Esophagus muscularis mucosa (tissue), 4 donors: ENCODE measurements around the gene ULK1.

Experiments used
- EP300 ChIP-seq: sonication (generic); formaldehyde crosslinking; IDR thresholded peaks from one replicate; pipeline ENCODE4 v1.6.1; 2017; ENCODE audit warnings: antibody characterized with exemption
- POLR2A ChIP-seq: fragments of 450-650 bp; IDR thresholded peaks from one replicate; pipeline ENCODE4 v1.6.1; 2017; ENCODE audit warnings: antibody characterized with exemption, moderate library complexity, mild to moderate bottlenecking, low read depth
- POLR2AphosphoS5 ChIP-seq, 2 donors: sonication (generic); formaldehyde crosslinking; IDR thresholded peaks; one replicate each; pipeline ENCODE4 v1.6.1; 2017; ENCODE audit warnings: antibody characterized with exemption in 2 of 2
- TF ChIP-seq, protein P1 (sequence below), 3 experiments: fragments of 200-600 bp in 2 of 3; fragments of 450-650 bp in 1 of 3; sonication (generic) in 2 of 3; IDR thresholded peaks; one replicate each; pipeline ENCODE4 v1.5.1; 2017 to 2019; ENCODE audit warnings: antibody characterized with exemption in 3 of 3, mild to moderate bottlenecking in 2 of 3, moderate library complexity in 1 of 3

DNA sequence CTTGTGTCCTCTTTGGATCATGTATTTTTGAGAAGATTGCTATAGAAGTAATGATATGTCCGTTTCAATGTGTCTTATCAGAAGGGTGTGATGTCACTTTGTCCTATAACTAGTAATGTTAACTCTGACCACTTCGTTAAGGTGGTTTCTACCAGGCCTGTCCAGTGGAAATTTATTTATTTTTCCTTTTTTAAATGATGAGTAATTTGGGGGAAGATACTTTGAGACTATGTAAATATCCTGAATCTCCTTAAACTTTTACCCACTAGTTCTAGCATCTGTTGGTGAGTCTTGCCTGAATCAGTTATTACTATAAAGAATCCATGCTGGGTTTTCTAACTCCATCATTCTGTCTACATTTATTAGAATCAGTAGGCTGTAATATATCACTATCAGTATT is 70.7 kb downstream of the ULK1 start:
- TF ChIP-seq, protein P1, sequence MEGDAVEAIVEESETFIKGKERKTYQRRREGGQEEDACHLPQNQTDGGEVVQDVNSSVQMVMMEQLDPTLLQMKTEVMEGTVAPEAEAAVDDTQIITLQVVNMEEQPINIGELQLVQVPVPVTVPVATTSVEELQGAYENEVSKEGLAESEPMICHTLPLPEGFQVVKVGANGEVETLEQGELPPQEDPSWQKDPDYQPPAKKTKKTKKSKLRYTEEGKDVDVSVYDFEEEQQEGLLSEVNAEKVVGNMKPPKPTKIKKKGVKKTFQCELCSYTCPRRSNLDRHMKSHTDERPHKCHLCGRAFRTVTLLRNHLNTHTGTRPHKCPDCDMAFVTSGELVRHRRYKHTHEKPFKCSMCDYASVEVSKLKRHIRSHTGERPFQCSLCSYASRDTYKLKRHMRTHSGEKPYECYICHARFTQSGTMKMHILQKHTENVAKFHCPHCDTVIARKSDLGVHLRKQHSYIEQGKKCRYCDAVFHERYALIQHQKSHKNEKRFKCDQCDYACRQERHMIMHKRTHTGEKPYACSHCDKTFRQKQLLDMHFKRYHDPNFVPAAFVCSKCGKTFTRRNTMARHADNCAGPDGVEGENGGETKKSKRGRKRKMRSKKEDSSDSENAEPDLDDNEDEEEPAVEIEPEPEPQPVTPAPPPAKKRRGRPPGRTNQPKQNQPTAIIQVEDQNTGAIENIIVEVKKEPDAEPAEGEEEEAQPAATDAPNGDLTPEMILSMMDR (IDR thresholded peaks at IDR 0.05): no peak
- TF ChIP-seq POLR2AphosphoS5 (IDR thresholded peaks at IDR 0.05): no peak
- TF ChIP-seq EP300: no peak
- no peak for TF ChIP-seq POLR2A
